Esophagus squamous epithelium (tissue), 5 donors: ENCODE measurements around the gene RCOR3. TPM values are rescaled to one million over a fixed set of nuclear protein-coding genes. Genes with fewer than 3 reads are reported as not detected.

ENCODE experiments used
- DNase-seq: peaks from one replicate; lab custom pipeline; 2025; lab: John Stamatoyannopoulos, UW
- H3K27ac ChIP-seq, 4 donors: fragments of 200-600 bp; sonication (generic); one replicate each; pipeline ENCODE4 v1.5.1; 2016 to 2019; ENCODE audit warnings: mild to moderate bottlenecking in 1 of 4
- H3K27me3 ChIP-seq, 4 donors: fragments of 200-600 bp; sonication (generic); 1 replicate in 3 of 4; 2 replicates in 1 of 4; pipeline versions ENCODE4 v1.5.1 to v1.6.0; 2017 to 2021; ENCODE audit warnings: antibody characterized with exemption in 1 of 4
- H3K36me3 ChIP-seq, 3 donors: fragments of 200-600 bp; sonication (generic); one replicate each; pipeline ENCODE4 v1.5.1; 2016 to 2019
- H3K4me1 ChIP-seq, 3 donors: fragments of 200-600 bp; sonication (generic); one replicate each; pipeline ENCODE4 v1.5.1; 2017 to 2019
- H3K4me3 ChIP-seq, 4 donors: fragments of 200-600 bp; sonication (generic); 1 replicate in 3 of 4; 2 replicates in 1 of 4; pipeline ENCODE4 v1.5.1; 2016 to 2019; ENCODE audit warnings: mild to moderate bottlenecking in 2 of 4, moderate library complexity in 1 of 4
- H3K9me3 ChIP-seq, 3 donors: fragments of 200-600 bp; sonication (generic); one replicate each; pipeline ENCODE4 v1.5.1; 2016 to 2019
- POLR2A ChIP-seq, 4 donors: fragments of 450-650 bp; IDR thresholded peaks; one replicate each; pipeline ENCODE4 v1.6.1; 2017; ENCODE audit warnings: antibody characterized with exemption in 4 of 4, mild to moderate bottlenecking in 4 of 4, moderate library complexity in 3 of 4
- WGBS, 2 donors: methylation state at CpG; one replicate each; pipeline ENCODE4 v1.1.5; 2018; 5-methylcytosine and 5-hydroxymethylcytosine counted together
- intact Hi-C: fragments of 100-400 bp; cut with DNase I; formaldehyde crosslinking; loops from one replicate; pipeline ENCODE4 v1.15.0; 2022
- total RNA-seq, 4 donors: library from RNA; depleted of rRNA; stranded (reverse); fragments of >200 nt; gene quantifications; one replicate each; pipeline ENCODE4 v1.1.0, GENCODE V29; 2016
- TF ChIP-seq, protein P1 (sequence below), 6 experiments: fragments of 450-650 bp in 4 of 6; fragments of 200-600 bp in 2 of 6; sonication (generic) in 2 of 6; IDR thresholded peaks; one replicate each; pipeline ENCODE4 v1.5.1; 2016 to 2019; ENCODE audit warnings: antibody characterized with exemption in 6 of 6, mild to moderate bottlenecking in 4 of 6, moderate library complexity in 4 of 6
- donor health status: DM: yes; HTN: yes; CAD: no.

Gene RCOR3
- total RNA-seq, 4 donors from 2014 or later, result 10.8 to 37.8 (median 18.9) TPM

DNA sequence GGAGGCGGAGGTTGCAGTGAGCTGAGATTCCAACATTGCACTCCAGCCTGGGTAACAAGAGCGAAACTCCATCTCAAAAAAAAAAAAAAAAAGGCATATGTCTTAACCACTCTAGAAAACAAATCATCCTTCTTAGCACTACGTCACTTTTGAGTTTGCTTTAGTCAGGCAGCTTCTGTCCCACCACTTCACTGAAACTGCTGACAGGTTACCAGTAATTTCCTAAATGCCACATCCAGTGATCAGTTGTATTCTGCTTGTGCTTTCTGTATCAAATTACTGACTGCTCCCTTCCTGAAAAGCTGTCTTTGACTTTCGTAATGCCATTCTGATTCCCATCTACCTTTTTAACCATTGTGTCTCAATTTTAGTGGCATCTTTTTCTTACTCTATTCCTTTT, 21.7 kb downstream of the RCOR3 start:
- Histone ChIP-seq H3K36me3 (peaks cover 0 to 100% (median 14%) of the 10 kb centered on the region in 3 donors), H3K27ac (no peak overlapping the region), H3K4me3 (no peak overlapping the region), H3K9me3 (no peaks in the 10 kb centered on the region), H3K27me3 (no peaks in the 10 kb centered on the region), H3K4me1 (peaks cover 0 to 1% (median 0%) of the 10 kb centered on the region in 3 donors)
- 85 to 91% methylated on average over 3 to 4 of the region's 4 CpGs for WGBS, 2 donors
- no peak for DNase-seq
- TF ChIP-seq, protein P1, sequence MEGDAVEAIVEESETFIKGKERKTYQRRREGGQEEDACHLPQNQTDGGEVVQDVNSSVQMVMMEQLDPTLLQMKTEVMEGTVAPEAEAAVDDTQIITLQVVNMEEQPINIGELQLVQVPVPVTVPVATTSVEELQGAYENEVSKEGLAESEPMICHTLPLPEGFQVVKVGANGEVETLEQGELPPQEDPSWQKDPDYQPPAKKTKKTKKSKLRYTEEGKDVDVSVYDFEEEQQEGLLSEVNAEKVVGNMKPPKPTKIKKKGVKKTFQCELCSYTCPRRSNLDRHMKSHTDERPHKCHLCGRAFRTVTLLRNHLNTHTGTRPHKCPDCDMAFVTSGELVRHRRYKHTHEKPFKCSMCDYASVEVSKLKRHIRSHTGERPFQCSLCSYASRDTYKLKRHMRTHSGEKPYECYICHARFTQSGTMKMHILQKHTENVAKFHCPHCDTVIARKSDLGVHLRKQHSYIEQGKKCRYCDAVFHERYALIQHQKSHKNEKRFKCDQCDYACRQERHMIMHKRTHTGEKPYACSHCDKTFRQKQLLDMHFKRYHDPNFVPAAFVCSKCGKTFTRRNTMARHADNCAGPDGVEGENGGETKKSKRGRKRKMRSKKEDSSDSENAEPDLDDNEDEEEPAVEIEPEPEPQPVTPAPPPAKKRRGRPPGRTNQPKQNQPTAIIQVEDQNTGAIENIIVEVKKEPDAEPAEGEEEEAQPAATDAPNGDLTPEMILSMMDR (IDR thresholded peaks at IDR 0.05), result no peak
- TF ChIP-seq POLR2A (IDR thresholded peaks at IDR 0.05), result no peak
- intact Hi-C loops, result no loop called here

DNA sequence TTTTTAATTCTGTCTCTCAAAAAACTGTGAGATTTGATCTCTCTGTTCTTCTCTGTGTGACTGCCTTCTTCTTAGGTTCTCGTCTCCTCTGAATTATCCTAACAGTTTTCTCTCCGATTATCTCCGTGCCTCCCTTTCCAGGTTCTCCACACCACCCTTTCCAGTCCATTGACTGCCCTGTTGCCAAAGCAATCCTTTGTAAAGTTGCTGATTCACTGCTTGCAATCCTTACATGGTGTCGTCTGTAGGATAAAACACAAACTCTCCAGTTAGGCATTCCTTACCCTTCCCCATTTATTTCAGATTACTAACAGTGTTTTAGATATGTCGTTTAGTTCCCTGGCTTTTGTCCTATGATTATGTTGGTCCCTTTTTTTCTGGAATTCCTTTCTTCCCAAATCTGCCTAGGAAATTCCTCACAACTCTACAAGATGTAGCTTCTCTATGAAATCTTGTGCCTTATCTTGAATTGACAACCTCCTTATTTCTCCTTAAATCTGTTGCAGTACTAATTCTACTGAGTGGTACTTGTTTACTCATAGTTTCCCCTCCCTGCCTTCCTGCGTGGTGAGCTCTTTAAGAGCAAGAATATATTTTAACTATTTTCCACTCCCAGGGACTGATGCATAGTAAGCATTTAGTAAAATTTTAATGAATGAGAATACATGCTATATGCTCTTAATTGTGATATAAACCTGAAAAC, 22.3 kb downstream of the RCOR3 start:
- Histone ChIP-seq H3K4me1 (no peaks in the 10 kb centered on the region), H3K36me3 (peaks cover 3 to 100% (median 14%) of the 10 kb centered on the region in 3 donors), H3K27me3 (no peaks in the 10 kb centered on the region), H3K27ac (no peak overlapping the region), H3K4me3 (no peak overlapping the region), H3K9me3 (no peaks in the 10 kb centered on the region)
- WGBS, 2 donors, result 73% methylated on average over 6 of the region's 6 CpGs
- DNase-seq, result no peak
- TF ChIP-seq POLR2A (IDR thresholded peaks at IDR 0.05), result no peak
- intact Hi-C loops, result no loop called here

DNA sequence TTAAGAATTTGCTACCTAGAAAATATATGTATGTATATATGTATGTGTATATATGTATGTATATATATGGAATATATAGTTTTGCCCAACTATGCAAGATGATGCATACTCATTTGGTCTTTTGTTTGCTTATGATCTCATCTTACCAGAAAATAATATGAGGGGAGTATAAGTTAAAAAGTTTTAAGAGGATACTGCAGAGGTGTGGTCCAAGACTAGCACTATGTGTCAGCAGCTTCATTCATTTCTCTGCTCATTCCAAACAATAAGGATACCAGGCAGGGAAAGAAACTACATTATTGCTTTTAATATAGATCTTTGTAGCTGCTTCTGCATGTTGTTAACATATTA, 22.8 kb downstream of the RCOR3 start:
- Histone ChIP-seq H3K4me3 (no peak overlapping the region), H3K27ac (no peak overlapping the region), H3K9me3 (no peaks in the 10 kb centered on the region), H3K36me3 (peaks cover 4 to 100% (median 14%) of the 10 kb centered on the region in 3 donors), H3K4me1 (no peaks in the 10 kb centered on the region), H3K27me3 (no peaks in the 10 kb centered on the region)
- TF ChIP-seq, protein P1 (IDR thresholded peaks at IDR 0.05), result no peak
- no peak for TF ChIP-seq POLR2A (IDR thresholded peaks at IDR 0.05)
- DNase-seq, result no peak
- intact Hi-C loops, result no loop called here

DNA sequence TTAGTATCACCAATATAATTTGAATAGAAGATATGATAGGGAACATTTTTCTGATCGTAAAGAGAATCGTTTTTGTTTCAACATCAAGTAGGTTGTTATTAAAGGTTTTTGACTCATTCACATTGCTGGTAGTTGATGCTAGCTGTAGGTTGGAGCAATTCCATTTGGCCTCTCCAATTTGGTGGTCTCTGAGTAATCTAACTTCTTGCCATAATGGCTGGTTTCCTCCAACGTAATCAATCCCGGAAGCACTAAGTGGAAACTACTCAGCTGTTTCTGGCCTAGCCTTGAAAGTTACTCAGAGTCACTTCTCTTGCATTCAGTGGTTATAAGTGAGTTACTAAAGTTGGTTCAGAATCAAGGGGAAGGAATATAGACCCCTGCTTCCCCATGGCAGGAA, 26.0 kb downstream of the RCOR3 start:
- H3K27ac ChIP-seq, result no peak overlapping the region
- H3K36me3 ChIP-seq, result peaks cover 10 to 97% (median 16%) of the 10 kb centered on the region in 3 donors
- TF ChIP-seq, protein P1 (IDR thresholded peaks at IDR 0.05), result no peak
- no peak for TF ChIP-seq POLR2A (IDR thresholded peaks at IDR 0.05)
- no peaks in the 10 kb centered on the region for H3K9me3 ChIP-seq
- no peaks in the 10 kb centered on the region for H3K4me1 ChIP-seq
- intact Hi-C loops, result no loop called here
- no peaks in the 10 kb centered on the region for H3K27me3 ChIP-seq
- WGBS, 2 donors, result 84 to 91% methylated on average over 4 of the region's 4 CpGs
- DNase-seq, result no peak
- H3K4me3 ChIP-seq, result no peak overlapping the region

DNA sequence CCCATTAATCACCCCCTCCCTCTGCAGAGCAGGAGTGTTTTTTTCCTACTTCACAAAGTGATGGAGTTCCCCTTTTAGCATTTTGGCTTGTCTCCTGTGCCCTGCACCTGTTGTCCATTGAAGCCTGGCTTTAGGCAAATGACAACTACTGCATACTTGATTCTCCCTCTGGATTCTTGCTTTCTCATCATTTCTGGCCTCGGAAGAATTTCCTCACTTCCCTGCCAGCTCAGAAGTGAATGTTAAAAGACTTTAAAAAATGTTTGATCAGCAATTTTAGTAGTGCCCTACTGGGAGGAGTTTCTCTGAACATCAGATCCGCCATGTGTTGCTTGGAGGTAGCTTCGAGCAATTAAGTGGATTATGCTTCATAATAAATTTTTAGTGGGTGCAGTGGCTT, 28.1 kb downstream of the RCOR3 start:
- Histone ChIP-seq H3K4me1 (no peaks in the 10 kb centered on the region), H3K27me3 (no peaks in the 10 kb centered on the region), H3K4me3 (no peak overlapping the region), H3K27ac (no peak overlapping the region), H3K9me3 (no peaks in the 10 kb centered on the region), H3K36me3 (peaks cover 18 to 97% (median 20%) of the 10 kb centered on the region in 3 donors)
- intact Hi-C loops, result no loop called here
- WGBS, 2 donors, result 72% methylated on average over 3 of the region's 3 CpGs
- DNase-seq, result no peak
- TF ChIP-seq, protein P1 (IDR thresholded peaks at IDR 0.05), result no peak
- TF ChIP-seq POLR2A (IDR thresholded peaks at IDR 0.05), result no peak
